Thoracic aorta (tissue), 2 donors: Measurements from ENCODE around the gene METTL23. TPM values are rescaled to one million over a fixed set of nuclear protein-coding genes. Genes with fewer than 3 reads are reported as not detected.
A peak's percentile ranks its signal among the peaks of the same experiment; 100 is the strongest.
"Not testable (repeated sequence)": the region's sequence is repeated elsewhere in the genome, so short reads cannot be mapped to it uniquely, and the experiment has no call there.

Experiments used
- ATAC-seq: fragments of 150-250 bp; one replicate; pipeline ENCODE4 v1.8.0; 2017; ENCODE audit warnings: low read depth; ENCODE audit not compliant: insufficient number of reproducible peaks, low FRiP score
- DNase-seq: peaks from one replicate; pipeline ENCODE4 v3.0.0-alpha.2; 2020; ENCODE audit warnings: low spot score
- H3K27ac ChIP-seq, 2 donors: fragments of 200-600 bp; sonication (generic); 1 replicate in 1 of 2; 2 replicates in 1 of 2; pipeline ENCODE4 v1.5.1; 2016; ENCODE audit warnings: mild to moderate bottlenecking in 2 of 2, moderate library complexity in 2 of 2
- H3K27me3 ChIP-seq: fragments of 200-600 bp; sonication (generic); replicated peaks from 2 replicates; pipeline ENCODE4 v1.6.0; 2016; ENCODE audit warnings: mild to moderate bottlenecking; ENCODE audit not compliant: insufficient read depth
- H3K36me3 ChIP-seq: fragments of 200-600 bp; sonication (generic); one replicate; pipeline ENCODE4 v1.5.1; 2016
- H3K4me1 ChIP-seq, 2 donors: fragments of 200-600 bp; sonication (generic); 1 replicate in 1 of 2; 2 replicates in 1 of 2; pipeline versions ENCODE4 v1.5.1 to v1.6.0; 2016; ENCODE audit warnings: low read depth in 2 of 2, mild to moderate bottlenecking in 1 of 2; ENCODE audit not compliant: control insufficient read depth in 1 of 2
- H3K4me3 ChIP-seq: fragments of 200-600 bp; sonication (generic); 2 replicates; pipeline ENCODE4 v1.5.1; 2016; ENCODE audit warnings: mild to moderate bottlenecking
- H3K9me3 ChIP-seq: fragments of 200-600 bp; sonication (generic); 2 replicates; pipeline ENCODE4 v1.5.1; 2016
- total RNA-seq, 2 donors: library from RNA; depleted of rRNA; stranded (reverse); fragments of >200 nt; gene quantifications; one replicate each; pipeline versions ENCODE4 v1.1.0 to v1.2.3, GENCODE V29; 2016
- TF ChIP-seq, protein P1 (sequence below): fragments of 200-600 bp; sonication (generic); IDR thresholded peaks from one replicate; pipeline ENCODE4 v1.5.1; 2019; ENCODE audit warnings: antibody characterized with exemption

Gene METTL23
- total RNA-seq, 2 donors from 2014 or later: 12.1 to 42.5 TPM

DNA sequence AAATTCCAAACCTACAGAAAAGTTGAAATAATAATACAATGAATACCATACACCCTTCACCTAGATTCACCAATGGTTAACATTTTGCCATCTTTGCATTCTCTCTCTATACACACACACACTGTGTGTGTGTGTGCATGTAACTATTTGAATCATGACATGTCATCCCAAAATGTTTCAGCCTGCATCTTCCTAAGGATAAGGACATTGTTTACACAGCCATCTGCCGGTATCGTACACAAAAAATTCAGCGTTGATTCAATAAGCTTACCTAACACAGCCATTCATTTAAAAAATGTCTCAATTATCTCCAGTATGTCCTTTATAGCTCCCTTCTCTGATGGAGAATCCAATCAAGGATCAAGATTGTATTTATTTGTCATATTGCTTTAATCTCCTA is 19.8 kb upstream of the METTL23 start:
- ATAC-seq: no peak
- Histone ChIP-seq H3K27me3 (no peaks in the 10 kb centered on the region), H3K4me3 (no peak overlapping the region), H3K4me1 (peaks cover 18 to 52% of the 10 kb centered on the region in 2 donors), H3K9me3 (no peaks in the 10 kb centered on the region), H3K36me3 (no peaks in the 10 kb centered on the region), H3K27ac (peak overlapping the region; percentile 31 to 98)
- no peak for DNase-seq
- TF ChIP-seq, protein P1, sequence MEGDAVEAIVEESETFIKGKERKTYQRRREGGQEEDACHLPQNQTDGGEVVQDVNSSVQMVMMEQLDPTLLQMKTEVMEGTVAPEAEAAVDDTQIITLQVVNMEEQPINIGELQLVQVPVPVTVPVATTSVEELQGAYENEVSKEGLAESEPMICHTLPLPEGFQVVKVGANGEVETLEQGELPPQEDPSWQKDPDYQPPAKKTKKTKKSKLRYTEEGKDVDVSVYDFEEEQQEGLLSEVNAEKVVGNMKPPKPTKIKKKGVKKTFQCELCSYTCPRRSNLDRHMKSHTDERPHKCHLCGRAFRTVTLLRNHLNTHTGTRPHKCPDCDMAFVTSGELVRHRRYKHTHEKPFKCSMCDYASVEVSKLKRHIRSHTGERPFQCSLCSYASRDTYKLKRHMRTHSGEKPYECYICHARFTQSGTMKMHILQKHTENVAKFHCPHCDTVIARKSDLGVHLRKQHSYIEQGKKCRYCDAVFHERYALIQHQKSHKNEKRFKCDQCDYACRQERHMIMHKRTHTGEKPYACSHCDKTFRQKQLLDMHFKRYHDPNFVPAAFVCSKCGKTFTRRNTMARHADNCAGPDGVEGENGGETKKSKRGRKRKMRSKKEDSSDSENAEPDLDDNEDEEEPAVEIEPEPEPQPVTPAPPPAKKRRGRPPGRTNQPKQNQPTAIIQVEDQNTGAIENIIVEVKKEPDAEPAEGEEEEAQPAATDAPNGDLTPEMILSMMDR: no peak

DNA sequence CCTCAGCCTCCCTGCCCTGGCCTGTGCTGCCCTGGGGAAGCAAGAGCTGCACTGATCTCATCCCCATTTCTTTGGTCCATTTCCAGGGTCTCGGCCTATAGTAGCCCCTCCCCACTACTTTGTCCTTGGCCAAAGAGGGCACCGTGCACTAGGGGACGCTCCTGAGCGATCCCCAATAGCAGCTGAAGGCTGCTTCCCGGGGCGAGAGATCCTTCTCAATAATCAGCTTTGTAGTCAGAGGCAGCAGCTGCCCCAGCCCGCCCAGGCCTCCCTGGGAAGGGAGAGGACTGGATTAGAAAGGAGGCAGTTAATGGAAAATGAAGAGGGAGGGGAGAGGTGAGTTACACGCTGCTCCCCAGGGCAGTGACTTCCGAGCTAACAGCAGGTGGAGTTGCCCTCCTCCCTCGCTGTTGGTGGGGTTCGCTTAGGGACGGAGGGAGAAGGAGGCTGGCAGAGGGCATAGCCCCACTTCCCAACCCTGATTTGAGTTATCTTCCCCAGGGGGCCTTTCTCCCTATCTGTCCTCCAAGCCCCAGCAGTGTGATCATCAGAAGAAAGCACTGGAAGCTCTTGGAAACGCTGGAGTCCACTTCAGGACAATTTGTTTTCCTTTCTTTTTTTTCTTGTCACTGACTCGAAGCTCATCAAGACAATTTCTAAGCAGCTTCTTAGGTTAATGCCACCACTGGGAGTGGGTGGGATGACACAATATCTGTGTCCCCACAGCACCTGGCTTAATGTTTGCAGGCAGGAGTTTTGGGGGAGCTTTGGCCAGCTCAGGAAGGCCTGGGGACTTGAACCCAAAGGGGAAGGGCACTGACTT is 18.4 kb upstream of the METTL23 start:
- TF ChIP-seq, protein P1: no peak
- H3K4me1 ChIP-seq: peaks cover 18 to 51% of the 10 kb centered on the region in 2 donors
- no peak for ATAC-seq
- no peaks in the 10 kb centered on the region for H3K27me3 ChIP-seq
- H3K27ac ChIP-seq: peak overlapping the region; percentile 95 to 98
- DNase-seq: no peak
- no peaks in the 10 kb centered on the region for H3K36me3 ChIP-seq
- H3K4me3 ChIP-seq: peak overlapping the region; percentile 74
- H3K9me3 ChIP-seq: no peaks in the 10 kb centered on the region

DNA sequence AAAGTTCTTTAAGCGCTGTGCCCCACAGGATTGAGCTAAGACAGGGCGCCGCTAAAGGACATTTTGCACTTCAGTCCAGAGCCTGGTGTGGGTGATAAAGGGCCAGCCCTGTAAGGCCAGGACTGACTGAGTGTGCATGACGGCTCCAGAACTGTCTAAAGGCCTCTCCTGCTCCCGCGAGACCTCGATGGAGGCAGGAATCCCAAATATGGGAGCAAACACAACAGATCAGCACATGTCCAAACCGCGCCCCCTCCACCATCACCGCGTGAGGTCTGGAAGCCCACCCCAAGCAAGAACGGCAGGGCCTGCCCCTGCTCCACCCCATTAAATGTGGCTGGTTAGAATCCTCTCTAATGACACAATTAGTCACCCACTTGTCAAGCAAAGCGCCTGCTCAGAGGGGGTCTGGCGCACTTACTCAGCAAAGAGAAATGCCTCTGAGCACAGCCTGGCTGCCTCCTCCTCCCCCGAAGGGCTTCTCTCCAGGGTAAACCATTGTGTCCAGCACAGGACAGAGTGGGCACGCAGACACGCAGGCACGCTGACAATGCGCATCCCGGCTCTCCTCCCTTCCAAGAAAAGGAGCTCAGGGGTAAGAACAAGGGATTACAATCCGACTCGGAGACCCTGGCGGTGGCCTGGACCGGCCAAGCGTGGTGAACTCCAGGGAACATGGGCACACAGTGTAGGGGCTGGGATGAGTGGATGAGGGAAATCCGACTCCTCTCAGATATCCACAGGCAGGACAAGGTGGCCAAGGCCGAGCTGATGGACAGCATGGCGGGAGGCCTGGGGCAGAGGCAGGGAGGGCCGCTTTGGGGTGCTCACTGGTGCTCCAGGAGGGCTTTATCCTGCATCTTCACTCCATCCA is 17.3 kb upstream of the METTL23 start:
- DNase-seq (peak; percentile 88), ATAC-seq (peak; percentile 71)
- Histone ChIP-seq H3K4me1 (peaks cover 18 to 46% of the 10 kb centered on the region in 2 donors), H3K27me3 (no peaks in the 10 kb centered on the region), H3K36me3 (peaks cover 11% of the 10 kb centered on the region), H3K4me3 (peak overlapping the region; percentile 74), H3K27ac (peak overlapping the region; percentile 95 to 98), H3K9me3 (no peaks in the 10 kb centered on the region)
- TF ChIP-seq, protein P1: peak; percentile 10

DNA sequence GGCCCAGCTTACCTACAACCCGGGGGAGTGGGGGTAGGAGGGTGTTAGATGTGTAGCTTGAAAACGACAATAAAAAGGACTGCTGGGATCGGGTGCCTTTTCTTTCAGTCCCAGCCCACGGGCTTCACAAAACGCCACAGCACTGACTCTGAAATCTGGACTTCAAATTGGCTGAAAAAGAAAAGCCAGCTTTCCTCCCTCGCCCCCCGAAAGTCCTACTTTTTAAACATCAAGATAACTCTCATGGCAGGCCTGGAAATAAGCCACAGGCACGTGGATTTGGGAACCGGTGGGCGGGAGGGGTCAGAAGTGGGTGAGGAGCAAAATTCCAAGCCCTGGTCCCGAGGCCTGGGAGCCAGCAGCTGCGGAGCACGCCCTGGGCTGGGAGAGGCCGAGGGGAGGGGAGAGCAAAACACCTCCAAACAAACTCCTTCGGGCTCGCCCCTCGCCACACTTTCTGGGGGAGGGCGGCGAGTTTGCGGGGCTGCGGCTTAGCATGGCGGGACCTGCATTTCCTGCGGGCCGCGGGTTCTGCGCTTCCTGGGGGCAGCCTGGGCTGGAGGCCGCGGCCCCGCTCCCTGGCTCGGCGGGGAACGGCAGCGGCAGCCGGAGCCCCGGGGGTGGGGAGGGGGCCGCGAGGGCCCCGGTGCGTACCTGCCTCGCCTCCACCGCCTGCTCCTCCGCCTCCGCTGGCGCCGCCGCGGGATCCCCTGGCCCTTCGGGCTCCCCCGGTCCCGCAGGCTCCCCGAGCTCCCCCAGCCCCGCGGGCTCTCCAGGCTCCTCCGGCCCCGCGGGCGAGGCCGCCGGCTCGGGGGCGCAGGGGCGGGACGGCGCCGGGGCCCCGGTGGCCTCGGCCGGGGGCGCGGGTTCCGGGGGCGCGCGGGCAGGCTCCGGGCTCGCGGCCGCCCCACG is 16.4 kb upstream of the METTL23 start:
- DNase-seq, ATAC-seq: not testable (repeated sequence)
- H3K4me1 ChIP-seq: peaks cover 18 to 55% of the 10 kb centered on the region in 2 donors

DNA sequence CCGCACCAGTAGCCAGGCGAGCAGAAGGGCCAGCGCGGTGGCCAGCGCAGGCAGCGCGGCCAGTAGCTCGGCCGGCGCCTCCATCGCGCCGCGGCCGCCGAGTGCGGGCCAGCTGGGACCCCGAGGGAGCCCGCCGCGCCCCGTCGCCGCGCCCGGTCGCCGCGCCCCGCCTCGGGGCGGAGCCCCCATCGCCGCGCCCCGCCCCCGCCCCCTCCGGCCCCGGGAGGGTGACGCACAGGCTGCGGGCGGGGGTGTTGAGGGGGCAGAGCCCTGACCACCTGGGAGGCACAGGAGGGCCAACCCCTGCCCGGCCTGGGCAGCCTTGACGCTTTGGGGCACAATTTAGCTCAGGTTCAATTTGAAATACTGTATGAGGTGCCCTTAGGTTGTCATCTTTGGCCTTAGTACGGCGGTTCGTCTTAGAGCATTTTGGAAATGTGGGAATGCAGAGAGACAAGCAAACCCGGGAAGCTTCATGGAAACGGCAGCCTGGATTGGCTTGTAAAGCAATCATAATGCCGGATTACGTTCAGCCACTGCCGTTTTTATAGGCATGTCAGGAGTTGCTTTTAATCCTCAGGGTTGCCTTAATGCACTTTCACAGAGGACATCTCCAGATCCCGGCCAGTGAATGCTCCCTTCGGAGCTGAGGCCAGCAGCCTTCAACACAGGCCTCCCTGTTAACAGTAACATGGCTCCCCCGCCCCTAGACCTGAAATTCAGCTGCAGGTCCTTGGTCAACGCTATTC is 15.6 kb upstream of the METTL23 start, which contains the start of gene MXRA7:
TSS of gene MXRA7 (minus strand) at position 103 of the 749 bp plus-strand sequence. CDS start at position 84, 19 bp downstream.
- TF ChIP-seq, protein P1: no peak
- no peak for DNase-seq
- peak; percentile 24 for ATAC-seq

More for the DNA sequence above, 16.4 kb upstream of the METTL23 start:
- peak overlapping the region; percentile 95 to 98 for H3K27ac ChIP-seq
- peaks cover 12% of the 10 kb centered on the region for H3K36me3 ChIP-seq
- H3K27me3 ChIP-seq, H3K9me3 ChIP-seq: not testable (repeated sequence)
- H3K4me3 ChIP-seq: peak overlapping the region; percentile 74

DNA sequence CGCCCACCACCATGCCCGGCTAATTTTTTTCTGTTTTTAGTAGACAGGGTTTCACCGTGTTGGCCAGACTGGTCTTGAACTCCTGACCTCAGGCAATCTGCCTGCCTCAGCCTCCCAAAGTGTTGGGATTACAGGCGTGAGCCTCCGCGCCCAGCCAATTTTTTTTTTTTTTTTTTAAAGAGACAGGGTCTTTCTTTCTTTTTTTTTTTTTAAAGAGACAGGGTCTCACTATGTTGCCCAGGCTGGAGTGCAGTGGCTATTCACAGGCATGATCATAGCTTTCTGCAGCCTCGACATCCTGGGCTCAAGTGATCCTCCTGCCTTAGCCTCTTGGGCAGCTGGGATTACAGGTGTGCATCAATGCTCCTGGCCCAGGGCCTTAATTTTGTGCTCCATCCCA is 14.3 kb upstream of the METTL23 start:
- H3K9me3 ChIP-seq, ATAC-seq, H3K27me3 ChIP-seq, DNase-seq, H3K4me3 ChIP-seq: not testable (repeated sequence)
- H3K27ac ChIP-seq: peak overlapping the region in 1 of 2 donors; percentile 72
- peaks cover 18 to 63% of the 10 kb centered on the region in 2 donors for H3K4me1 ChIP-seq
- peaks cover 17% of the 10 kb centered on the region for H3K36me3 ChIP-seq

More for the DNA sequence above, 15.6 kb upstream of the METTL23 start, which contains the start of gene MXRA7:
- Histone ChIP-seq H3K27me3 (no peaks in the 10 kb centered on the region), H3K36me3 (peaks cover 12% of the 10 kb centered on the region), H3K9me3 (no peaks in the 10 kb centered on the region), H3K27ac (peak within 1 kb of the TSS; percentile 95 to 98), H3K4me3 (peak within 1 kb of the TSS; percentile 74), H3K4me1 (peaks cover 18 to 62% of the 10 kb centered on the region in 2 donors)
